ENCODE data around the gene DOK6.

Gene DOK6

DNA sequence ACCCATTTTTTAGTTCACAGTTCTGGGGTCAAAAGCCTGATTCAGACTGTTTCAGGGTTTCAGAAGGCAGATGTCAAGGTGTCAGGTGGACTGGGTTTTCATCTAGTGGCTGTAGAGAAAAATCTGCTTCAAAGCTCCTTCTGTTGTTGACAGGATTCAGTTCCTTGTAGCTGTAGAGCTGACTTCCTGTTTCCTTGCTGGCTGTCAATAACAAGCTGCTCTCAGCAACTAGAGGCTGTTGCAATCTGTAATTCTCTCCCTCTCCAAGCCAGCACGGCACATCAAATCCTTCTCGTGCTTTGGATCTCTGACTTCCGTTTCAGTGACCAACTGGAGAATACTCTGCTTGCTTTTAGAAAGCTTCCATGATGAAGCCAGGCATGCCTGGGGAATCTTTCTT is 179.4 kb downstream of the DOK6 start:
- Histone ChIP-seq H3K9me3 (ENCODE audit: control insufficient read depth, low read length) (no peaks in the 10 kb centered on the region), H3K4me1 (ENCODE audit: control insufficient read depth, insufficient read depth, low read length, poor library complexity, severe bottlenecking) (no peaks in the 10 kb centered on the region), H3K27ac (ENCODE audit: low read depth, low read length, severe bottlenecking) (no peak overlapping the region), H3K4me3 (ENCODE audit: extremely low read depth, insufficient read depth, low read length, poor library complexity, severe bottlenecking) (no peak overlapping the region), H3K36me3 (ENCODE audit: control insufficient read depth, insufficient read depth, low read length) (no peaks in the 10 kb centered on the region)
- WGBS, 2 experiments (ENCODE audit: insufficient coverage in 2 of 2), result 63 to 96% methylated on average over 3 of the region's 3 CpGs

DNA sequence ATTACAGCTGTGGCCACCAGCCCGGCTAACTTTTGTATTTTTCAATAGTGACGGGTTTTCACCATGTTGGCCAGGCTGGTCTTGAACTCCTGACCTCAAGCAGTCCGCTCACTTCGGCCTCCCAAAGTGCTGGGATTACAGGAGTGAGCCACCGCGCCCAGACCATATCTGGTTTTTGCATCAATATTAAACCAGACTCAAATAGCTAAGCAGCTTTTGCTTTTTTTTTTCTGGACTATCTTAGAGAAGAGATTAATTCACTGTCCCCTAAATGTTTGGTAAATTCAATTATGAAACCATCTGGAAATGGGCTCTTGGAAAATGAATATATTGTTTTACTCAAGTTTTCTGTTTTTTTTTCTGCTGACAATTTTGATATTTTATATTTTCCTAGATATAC is 183.7 kb downstream of the DOK6 start:
- Histone ChIP-seq H3K4me3 (ENCODE audit: extremely low read depth, insufficient read depth, low read length, poor library complexity, severe bottlenecking) (no peak overlapping the region), H3K36me3 (ENCODE audit: control insufficient read depth, insufficient read depth, low read length) (no peaks in the 10 kb centered on the region), H3K4me1 (ENCODE audit: control insufficient read depth, insufficient read depth, low read length, poor library complexity, severe bottlenecking) (no peaks in the 10 kb centered on the region), H3K9me3 (ENCODE audit: control insufficient read depth, low read length) (no peaks in the 10 kb centered on the region), H3K27ac (ENCODE audit: low read depth, low read length, severe bottlenecking) (no peak overlapping the region)
- 95 to 96% methylated on average over 4 to 6 of the region's 6 CpGs for WGBS, 2 experiments (ENCODE audit: insufficient coverage in 2 of 2)

DNA sequence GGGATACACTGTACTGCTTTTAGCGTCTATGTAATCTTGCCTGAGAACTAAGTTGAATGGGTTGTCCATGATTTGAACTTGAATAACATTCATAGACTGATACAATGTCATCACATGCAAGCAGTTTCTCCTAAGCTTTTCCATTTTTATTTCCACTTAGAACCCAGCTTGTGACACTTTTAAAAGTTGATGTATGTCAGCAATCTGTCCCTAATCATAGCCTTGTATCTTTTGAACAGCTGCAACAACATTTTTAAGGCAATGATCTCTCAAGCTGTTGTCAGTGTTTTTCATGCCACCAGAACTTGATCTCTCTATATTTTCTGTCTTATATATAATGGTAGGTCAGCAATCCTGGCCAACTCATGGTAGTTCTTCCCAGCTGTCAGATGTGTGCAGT is 185.0 kb downstream of the DOK6 start:
- H3K4me3 ChIP-seq (ENCODE audit: extremely low read depth, insufficient read depth, low read length, poor library complexity, severe bottlenecking), result no peak overlapping the region
- H3K9me3 ChIP-seq (ENCODE audit: control insufficient read depth, low read length), result no peaks in the 10 kb centered on the region
- 83% methylated on average over 1 of the region's 1 CpG; no CpG with 5 or more reads in 1 of the 2 experiments for WGBS, 2 experiments (ENCODE audit: insufficient coverage in 2 of 2)
- no peaks in the 10 kb centered on the region for H3K4me1 ChIP-seq (ENCODE audit: control insufficient read depth, insufficient read depth, low read length, poor library complexity, severe bottlenecking)
- no peak overlapping the region for H3K27ac ChIP-seq (ENCODE audit: low read depth, low read length, severe bottlenecking)
- no peaks in the 10 kb centered on the region for H3K36me3 ChIP-seq (ENCODE audit: control insufficient read depth, insufficient read depth, low read length)

DNA sequence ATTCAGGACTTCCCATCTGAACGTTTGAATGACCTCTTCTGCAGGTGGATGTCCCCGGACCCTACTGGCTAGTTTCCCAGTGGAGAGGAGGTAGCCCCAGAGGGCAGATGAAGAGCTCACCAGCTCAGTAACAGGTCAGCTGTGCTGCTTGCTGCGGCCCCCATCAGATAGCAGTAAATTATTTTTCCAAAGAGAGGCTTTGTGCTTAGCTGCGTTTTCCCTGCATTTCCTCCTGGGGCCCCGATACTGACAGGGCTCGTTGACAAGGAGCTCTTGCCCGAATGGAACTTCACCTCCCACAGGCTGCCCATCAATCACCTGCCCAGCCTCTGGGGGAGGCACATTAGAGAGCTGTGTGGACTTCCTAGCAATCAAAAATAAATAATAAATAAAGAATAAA is 185.8 kb downstream of the DOK6 start:
- Histone ChIP-seq H3K4me1 (ENCODE audit: control insufficient read depth, insufficient read depth, low read length, poor library complexity, severe bottlenecking) (no peaks in the 10 kb centered on the region), H3K9me3 (ENCODE audit: control insufficient read depth, low read length) (no peaks in the 10 kb centered on the region), H3K4me3 (ENCODE audit: extremely low read depth, insufficient read depth, low read length, poor library complexity, severe bottlenecking) (no peak overlapping the region), H3K27ac (ENCODE audit: low read depth, low read length, severe bottlenecking) (no peak overlapping the region), H3K36me3 (ENCODE audit: control insufficient read depth, insufficient read depth, low read length) (no peaks in the 10 kb centered on the region)
- 82 to 85% methylated on average over 3 to 6 of the region's 7 CpGs for WGBS, 2 experiments (ENCODE audit: insufficient coverage in 2 of 2)

DNA sequence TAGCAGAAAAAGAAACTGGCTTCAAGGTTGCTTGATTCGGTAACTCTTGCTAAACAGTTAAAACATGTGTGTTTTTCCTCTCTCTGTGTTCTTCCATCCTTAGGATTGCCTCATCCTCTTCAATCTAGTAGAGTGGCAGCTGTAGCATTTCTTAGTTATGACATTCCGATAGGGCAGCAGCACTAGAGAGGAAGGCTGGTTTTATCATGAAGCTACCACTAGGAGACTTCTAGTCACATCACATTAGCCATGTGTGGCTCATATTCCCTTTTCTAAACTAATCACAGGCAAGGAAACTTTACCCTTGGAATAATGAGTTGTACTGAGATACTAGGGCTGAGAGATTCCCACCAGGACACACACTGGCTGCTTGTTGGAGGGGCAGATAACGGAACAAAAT is 187.6 kb downstream of the DOK6 start:
- Histone ChIP-seq H3K9me3 (ENCODE audit: control insufficient read depth, low read length) (no peaks in the 10 kb centered on the region), H3K27ac (ENCODE audit: low read depth, low read length, severe bottlenecking) (no peak overlapping the region), H3K4me3 (ENCODE audit: extremely low read depth, insufficient read depth, low read length, poor library complexity, severe bottlenecking) (no peak overlapping the region), H3K36me3 (ENCODE audit: control insufficient read depth, insufficient read depth, low read length) (no peaks in the 10 kb centered on the region), H3K4me1 (ENCODE audit: control insufficient read depth, insufficient read depth, low read length, poor library complexity, severe bottlenecking) (no peaks in the 10 kb centered on the region)
- 100% methylated on average over 1 of the region's 3 CpGs; no CpG with 5 or more reads in 1 of the 2 experiments for WGBS, 2 experiments (ENCODE audit: insufficient coverage in 2 of 2)

DNA sequence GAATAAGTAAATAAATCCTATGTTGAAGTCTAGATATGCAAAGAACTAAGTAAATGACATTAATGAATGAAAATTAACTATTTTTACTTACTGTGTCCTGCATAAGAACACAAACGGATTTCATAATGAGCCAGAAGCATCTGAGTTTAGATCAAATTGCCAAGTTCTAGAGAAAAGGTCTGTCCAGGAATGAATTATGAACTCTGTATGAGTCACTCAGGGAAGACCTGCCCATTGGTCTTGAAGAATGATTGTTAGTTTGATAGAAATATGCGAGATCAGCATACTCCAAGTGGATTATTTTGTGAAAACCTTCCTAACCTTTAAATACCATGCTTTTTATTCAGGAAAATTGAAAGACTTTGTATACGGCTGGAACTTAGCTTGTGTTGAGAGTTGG is 189.5 kb downstream of the DOK6 start:
- WGBS, 2 experiments (ENCODE audit: insufficient coverage in 2 of 2), result 71 to 100% methylated on average over 1 of the region's 3 CpGs
- Histone ChIP-seq H3K36me3 (ENCODE audit: control insufficient read depth, insufficient read depth, low read length) (no peaks in the 10 kb centered on the region), H3K4me3 (ENCODE audit: extremely low read depth, insufficient read depth, low read length, poor library complexity, severe bottlenecking) (no peak overlapping the region), H3K4me1 (ENCODE audit: control insufficient read depth, insufficient read depth, low read length, poor library complexity, severe bottlenecking) (no peaks in the 10 kb centered on the region), H3K27ac (ENCODE audit: low read depth, low read length, severe bottlenecking) (no peak overlapping the region), H3K9me3 (ENCODE audit: control insufficient read depth, low read length) (peaks cover under 1% of the 10 kb centered on the region)

DNA sequence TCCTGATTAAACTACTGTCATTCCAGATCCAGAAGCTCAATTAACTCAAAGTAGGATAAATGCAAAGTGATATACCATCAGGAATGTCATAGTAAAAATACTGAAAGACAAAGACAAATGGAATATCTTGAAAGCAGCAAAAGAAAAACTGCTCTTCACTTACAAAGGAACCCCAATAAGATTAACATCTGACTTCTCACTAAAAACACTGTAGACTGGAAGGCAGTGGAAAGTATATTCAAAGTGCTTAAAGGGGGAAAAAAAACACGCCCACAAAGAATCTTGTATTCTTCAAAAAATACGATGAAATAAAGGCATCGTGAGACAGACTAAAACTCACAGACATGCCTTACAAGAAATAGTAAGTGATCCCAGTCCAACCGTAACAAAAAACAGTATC is 195.7 kb downstream of the DOK6 start:
- peaks cover 11% of the 10 kb centered on the region for H3K9me3 ChIP-seq (ENCODE audit: control insufficient read depth, low read length)
- no peaks in the 10 kb centered on the region for H3K4me1 ChIP-seq (ENCODE audit: control insufficient read depth, insufficient read depth, low read length, poor library complexity, severe bottlenecking)
- no peaks in the 10 kb centered on the region for H3K36me3 ChIP-seq (ENCODE audit: control insufficient read depth, insufficient read depth, low read length)
- H3K4me3 ChIP-seq (ENCODE audit: extremely low read depth, insufficient read depth, low read length, poor library complexity, severe bottlenecking), result no peak overlapping the region
- no peak overlapping the region for H3K27ac ChIP-seq (ENCODE audit: low read depth, low read length, severe bottlenecking)
- 80% methylated on average over 1 of the region's 4 CpGs; no CpG with 5 or more reads in 1 of the 2 experiments for WGBS, 2 experiments (ENCODE audit: insufficient coverage in 2 of 2)

DNA sequence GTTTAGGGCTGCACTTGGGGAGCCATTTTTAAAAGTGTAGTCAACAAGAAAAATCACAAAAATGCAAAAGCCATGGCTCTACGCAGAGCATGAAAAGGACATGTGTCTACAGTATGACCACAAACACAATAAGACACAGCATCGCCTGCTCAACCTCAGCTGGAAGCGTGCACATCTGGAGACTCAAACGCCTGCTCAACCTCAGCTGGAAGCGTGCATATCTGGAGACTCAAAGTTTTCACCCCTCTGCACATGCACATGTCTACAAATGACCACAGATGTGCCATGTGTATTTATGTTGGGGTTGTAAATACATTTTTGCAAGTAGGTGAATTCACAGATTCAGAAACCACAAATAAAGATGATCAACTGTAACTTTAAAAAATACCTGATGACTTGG is 196.9 kb downstream of the DOK6 start:
- Histone ChIP-seq H3K4me1 (ENCODE audit: control insufficient read depth, insufficient read depth, low read length, poor library complexity, severe bottlenecking) (no peaks in the 10 kb centered on the region), H3K27ac (ENCODE audit: low read depth, low read length, severe bottlenecking) (no peak overlapping the region), H3K9me3 (ENCODE audit: control insufficient read depth, low read length) (peaks cover 11% of the 10 kb centered on the region), H3K36me3 (ENCODE audit: control insufficient read depth, insufficient read depth, low read length) (no peaks in the 10 kb centered on the region), H3K4me3 (ENCODE audit: extremely low read depth, insufficient read depth, low read length, poor library complexity, severe bottlenecking) (no peak overlapping the region)
- WGBS, 2 experiments (ENCODE audit: insufficient coverage in 2 of 2), result 97 to 100% methylated on average over 4 of the region's 5 CpGs

DNA sequence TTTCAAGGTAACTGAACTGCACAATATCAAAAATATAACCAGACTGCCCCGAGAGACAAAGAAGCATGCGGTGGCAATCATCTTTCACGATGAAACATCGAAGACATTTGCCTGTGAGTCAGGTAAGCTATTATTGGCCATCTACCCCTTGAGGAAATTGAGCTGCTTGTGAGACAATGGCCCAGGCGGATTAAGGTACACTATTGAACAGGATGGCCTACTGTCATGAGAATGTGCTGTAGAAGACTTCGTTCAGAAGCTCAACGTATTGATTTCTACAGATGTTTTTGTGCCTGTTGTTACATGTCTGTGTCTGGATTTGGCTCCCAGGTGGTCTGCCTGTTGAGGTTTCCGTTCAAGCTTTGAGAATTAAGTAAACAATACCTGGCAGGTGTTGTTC is 198.7 kb downstream of the DOK6 start:
- no peak overlapping the region for H3K27ac ChIP-seq (ENCODE audit: low read depth, low read length, severe bottlenecking)
- 90 to 94% methylated on average over 7 of the region's 8 CpGs for WGBS, 2 experiments (ENCODE audit: insufficient coverage in 2 of 2)

DNA sequence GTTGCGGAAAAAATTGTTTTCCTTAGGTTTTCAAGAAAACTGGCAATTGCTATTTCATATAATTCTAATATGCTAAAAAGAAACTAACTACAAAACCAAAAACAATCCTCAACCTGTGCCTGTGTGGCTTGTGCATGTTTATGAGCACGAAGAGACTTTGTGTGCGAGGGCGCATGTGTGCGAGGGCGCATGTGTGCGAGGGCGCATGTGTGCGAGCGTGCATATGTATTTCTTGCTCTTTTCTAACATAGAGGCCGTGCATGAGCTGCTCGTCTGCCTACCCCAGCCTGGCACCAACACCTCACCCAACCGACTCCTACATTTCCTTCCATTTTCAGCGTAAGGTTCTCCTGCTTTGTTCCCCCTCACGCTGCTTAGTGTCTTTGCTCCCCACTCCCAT is 211.6 kb downstream of the DOK6 start:
- Histone ChIP-seq H3K9me3 (ENCODE audit: control insufficient read depth, low read length) (no peaks in the 10 kb centered on the region), H3K4me3 (ENCODE audit: extremely low read depth, insufficient read depth, low read length, poor library complexity, severe bottlenecking) (no peak overlapping the region), H3K4me1 (ENCODE audit: control insufficient read depth, insufficient read depth, low read length, poor library complexity, severe bottlenecking) (no peaks in the 10 kb centered on the region), H3K27ac (ENCODE audit: low read depth, low read length, severe bottlenecking) (no peak overlapping the region), H3K36me3 (ENCODE audit: control insufficient read depth, insufficient read depth, low read length) (no peaks in the 10 kb centered on the region)
- 78 to 89% methylated on average over 7 to 14 of the region's 15 CpGs for WGBS, 2 experiments (ENCODE audit: insufficient coverage in 2 of 2)

More for the DNA sequence above, 198.7 kb downstream of the DOK6 start:
- H3K4me1 ChIP-seq (ENCODE audit: control insufficient read depth, insufficient read depth, low read length, poor library complexity, severe bottlenecking), result no peaks in the 10 kb centered on the region
- H3K36me3 ChIP-seq (ENCODE audit: control insufficient read depth, insufficient read depth, low read length), result no peaks in the 10 kb centered on the region
- peaks cover 11% of the 10 kb centered on the region for H3K9me3 ChIP-seq (ENCODE audit: control insufficient read depth, low read length)
- no peak overlapping the region for H3K4me3 ChIP-seq (ENCODE audit: extremely low read depth, insufficient read depth, low read length, poor library complexity, severe bottlenecking)

DNA sequence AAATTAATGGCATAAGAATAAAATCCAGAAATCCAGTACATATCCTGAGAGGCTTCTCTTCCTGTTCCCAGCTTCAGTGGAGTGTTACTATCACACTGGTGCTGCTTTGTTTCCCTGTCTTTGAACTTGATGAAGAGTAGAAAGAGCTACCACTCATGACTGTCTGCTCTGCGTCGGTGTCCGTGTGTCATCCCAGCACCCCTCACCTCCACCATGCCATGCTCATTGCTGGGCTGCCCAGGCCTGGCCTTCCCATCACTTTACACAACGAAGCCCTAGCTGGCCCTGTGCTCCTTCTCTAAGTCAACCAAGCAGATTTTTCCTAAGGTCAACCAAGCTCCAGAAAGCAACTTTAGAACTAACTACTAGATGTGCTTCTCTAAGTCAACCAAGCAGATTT is 215.4 kb downstream of the DOK6 start:
- Histone ChIP-seq H3K27ac (ENCODE audit: low read depth, low read length, severe bottlenecking) (no peak overlapping the region), H3K4me3 (ENCODE audit: extremely low read depth, insufficient read depth, low read length, poor library complexity, severe bottlenecking) (no peak overlapping the region), H3K36me3 (ENCODE audit: control insufficient read depth, insufficient read depth, low read length) (no peaks in the 10 kb centered on the region), H3K4me1 (ENCODE audit: control insufficient read depth, insufficient read depth, low read length, poor library complexity, severe bottlenecking) (no peaks in the 10 kb centered on the region), H3K9me3 (ENCODE audit: control insufficient read depth, low read length) (no peaks in the 10 kb centered on the region)
- 93 to 94% methylated on average over 3 to 4 of the region's 4 CpGs for WGBS, 2 experiments (ENCODE audit: insufficient coverage in 2 of 2)

Data from mesodermal cell (in vitro differentiated cells).